ENCODE results near the gene ACTG2. TPM values are rescaled to one million over a fixed set of nuclear protein-coding genes. Genes with fewer than 3 reads are reported as not detected.
A peak's percentile ranks its signal among the peaks of the same experiment; 100 is the strongest.

ACTG2 gene
- total RNA-seq, 6 experiments from 2014 or later: 0.17 to 2.3 (median 2.1) TPM

DNA sequence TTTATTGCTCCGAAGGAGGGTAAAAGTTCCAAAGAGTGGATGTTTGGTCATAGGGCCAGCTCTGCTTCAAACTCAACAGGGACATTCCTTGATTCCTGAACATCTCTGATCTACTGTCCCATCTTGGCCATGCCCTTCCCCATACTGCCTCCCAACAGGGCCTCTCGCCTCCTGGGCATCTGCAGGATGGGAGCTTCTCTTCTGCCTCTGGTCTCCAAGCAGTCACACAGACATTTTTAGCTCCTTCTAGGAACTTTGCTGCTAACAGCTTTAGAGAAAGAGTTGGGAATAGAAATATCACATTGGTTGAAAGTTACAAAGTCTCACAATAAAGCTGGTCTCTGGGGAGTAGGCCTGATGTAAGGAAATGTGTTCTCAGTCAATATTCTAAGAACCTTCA is 24.5 kb downstream of the ACTG2 start:
- Mint-ChIP-seq H3K4me1 (ENCODE audit: low read depth) (no peaks in the 10 kb centered on the region), H3K27ac (no peak overlapping the region), H3K9me3 (no peaks in the 10 kb centered on the region), H3K27me3 (ENCODE audit: insufficient read depth) (peaks cover 49% of the 10 kb centered on the region), H3K36me3 (ENCODE audit: low read depth) (no peaks in the 10 kb centered on the region), H3K4me3 (no peak overlapping the region)
- TF ChIP-seq, protein P1, sequence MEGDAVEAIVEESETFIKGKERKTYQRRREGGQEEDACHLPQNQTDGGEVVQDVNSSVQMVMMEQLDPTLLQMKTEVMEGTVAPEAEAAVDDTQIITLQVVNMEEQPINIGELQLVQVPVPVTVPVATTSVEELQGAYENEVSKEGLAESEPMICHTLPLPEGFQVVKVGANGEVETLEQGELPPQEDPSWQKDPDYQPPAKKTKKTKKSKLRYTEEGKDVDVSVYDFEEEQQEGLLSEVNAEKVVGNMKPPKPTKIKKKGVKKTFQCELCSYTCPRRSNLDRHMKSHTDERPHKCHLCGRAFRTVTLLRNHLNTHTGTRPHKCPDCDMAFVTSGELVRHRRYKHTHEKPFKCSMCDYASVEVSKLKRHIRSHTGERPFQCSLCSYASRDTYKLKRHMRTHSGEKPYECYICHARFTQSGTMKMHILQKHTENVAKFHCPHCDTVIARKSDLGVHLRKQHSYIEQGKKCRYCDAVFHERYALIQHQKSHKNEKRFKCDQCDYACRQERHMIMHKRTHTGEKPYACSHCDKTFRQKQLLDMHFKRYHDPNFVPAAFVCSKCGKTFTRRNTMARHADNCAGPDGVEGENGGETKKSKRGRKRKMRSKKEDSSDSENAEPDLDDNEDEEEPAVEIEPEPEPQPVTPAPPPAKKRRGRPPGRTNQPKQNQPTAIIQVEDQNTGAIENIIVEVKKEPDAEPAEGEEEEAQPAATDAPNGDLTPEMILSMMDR (IDR thresholded peaks at IDR 0.05): no peak
- no peak for DNase-seq

DNA sequence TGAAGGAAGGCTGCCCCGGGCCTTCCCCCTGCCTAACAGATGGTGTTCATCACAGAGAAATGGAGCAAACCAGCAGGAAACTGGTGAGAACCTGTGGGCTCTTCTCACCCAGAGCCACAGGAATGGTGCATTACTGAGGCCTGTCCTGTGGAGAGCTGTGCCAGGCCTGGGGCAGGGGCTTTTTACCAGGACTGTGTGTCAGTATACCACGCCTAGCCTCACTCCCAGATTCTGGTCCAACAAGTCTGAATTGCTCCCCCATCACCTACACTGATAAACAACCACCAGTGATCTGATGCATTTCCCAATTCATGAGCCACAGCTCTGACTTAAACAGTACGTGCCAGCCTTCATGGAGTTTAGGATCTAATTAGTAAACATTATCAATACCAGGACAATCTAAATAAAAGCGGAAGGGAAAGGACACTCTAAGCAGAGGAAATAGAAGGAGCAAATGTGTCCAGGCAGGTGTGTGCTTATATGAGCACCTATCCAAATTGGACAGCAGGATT is 24.9 kb downstream of the ACTG2 start:
- H3K36me3 Mint-ChIP-seq (ENCODE audit: low read depth): no peaks in the 10 kb centered on the region
- H3K4me1 Mint-ChIP-seq (ENCODE audit: low read depth): no peaks in the 10 kb centered on the region
- H3K9me3 Mint-ChIP-seq: no peaks in the 10 kb centered on the region

DNA sequence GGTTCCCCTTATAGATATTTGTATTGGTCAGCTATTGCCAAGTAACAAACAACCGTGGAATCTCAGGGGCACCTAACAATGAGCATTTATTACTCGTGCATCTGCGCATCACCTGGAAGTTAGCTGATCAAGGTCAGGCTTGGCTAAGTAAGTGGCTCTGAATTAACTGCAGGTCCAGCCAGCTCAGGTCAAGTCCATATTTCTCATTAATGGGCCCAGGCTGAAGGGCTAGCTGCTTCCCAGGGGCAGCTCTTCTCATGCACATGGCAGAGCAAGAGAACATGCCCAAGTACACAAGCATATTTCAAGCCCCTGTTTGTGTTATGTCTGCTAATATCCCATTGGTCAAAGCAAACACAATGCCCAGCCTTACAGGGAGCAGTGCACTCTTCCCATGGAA is 26.0 kb downstream of the ACTG2 start:
- Mint-ChIP-seq H3K27me3 (ENCODE audit: insufficient read depth) (peaks cover 47% of the 10 kb centered on the region), H3K27ac (no peak overlapping the region), H3K4me1 (ENCODE audit: low read depth) (no peaks in the 10 kb centered on the region), H3K9me3 (no peaks in the 10 kb centered on the region), H3K4me3 (no peak overlapping the region), H3K36me3 (ENCODE audit: low read depth) (no peaks in the 10 kb centered on the region)
- TF ChIP-seq, protein P1 (IDR thresholded peaks at IDR 0.05): no peak
- DNase-seq: no peak

More for the DNA sequence above, 24.9 kb downstream of the ACTG2 start:
- TF ChIP-seq, protein P1 (IDR thresholded peaks at IDR 0.05): no peak
- Mint-ChIP-seq H3K27me3 (ENCODE audit: insufficient read depth) (peaks cover 49% of the 10 kb centered on the region), H3K4me3 (no peak overlapping the region), H3K27ac (no peak overlapping the region)
- DNase-seq: no peak

DNA sequence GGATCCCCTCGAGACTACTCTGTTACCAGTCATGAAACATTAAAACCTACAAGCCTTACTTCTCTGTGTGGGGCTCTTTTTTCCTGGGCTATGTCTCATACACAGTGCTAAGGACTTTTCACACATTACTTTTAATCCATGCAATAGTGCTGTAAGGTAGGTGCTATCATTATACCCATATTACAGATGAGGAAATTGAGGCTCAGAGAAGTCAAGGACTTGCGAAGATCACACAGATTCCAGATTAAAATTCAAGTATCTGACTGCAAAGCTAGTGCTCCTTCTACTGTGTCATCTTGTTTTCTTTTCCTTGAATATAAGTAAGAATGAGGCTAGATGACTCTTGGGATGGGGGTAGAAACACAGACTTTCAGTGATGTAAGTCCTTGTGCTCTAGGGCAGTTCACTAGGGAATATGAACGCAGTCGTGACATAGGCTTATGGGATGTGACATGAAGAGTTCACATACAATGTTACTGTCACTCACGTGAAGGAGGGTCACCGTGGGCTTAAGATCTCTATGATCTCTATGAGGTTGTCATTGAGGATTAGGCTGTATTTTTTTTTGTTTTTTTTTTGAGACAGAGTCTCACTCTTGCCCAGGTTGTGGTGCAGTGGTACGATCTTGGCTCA is 26.9 kb downstream of the ACTG2 start:
- Mint-ChIP-seq H3K36me3 (ENCODE audit: low read depth) (no peaks in the 10 kb centered on the region), H3K4me1 (ENCODE audit: low read depth) (no peaks in the 10 kb centered on the region), H3K4me3 (no peak overlapping the region), H3K9me3 (no peaks in the 10 kb centered on the region), H3K27me3 (ENCODE audit: insufficient read depth) (peaks cover 38% of the 10 kb centered on the region), H3K27ac (no peak overlapping the region)
- TF ChIP-seq, protein P1 (IDR thresholded peaks at IDR 0.05): no peak
- no peak for DNase-seq

DNA sequence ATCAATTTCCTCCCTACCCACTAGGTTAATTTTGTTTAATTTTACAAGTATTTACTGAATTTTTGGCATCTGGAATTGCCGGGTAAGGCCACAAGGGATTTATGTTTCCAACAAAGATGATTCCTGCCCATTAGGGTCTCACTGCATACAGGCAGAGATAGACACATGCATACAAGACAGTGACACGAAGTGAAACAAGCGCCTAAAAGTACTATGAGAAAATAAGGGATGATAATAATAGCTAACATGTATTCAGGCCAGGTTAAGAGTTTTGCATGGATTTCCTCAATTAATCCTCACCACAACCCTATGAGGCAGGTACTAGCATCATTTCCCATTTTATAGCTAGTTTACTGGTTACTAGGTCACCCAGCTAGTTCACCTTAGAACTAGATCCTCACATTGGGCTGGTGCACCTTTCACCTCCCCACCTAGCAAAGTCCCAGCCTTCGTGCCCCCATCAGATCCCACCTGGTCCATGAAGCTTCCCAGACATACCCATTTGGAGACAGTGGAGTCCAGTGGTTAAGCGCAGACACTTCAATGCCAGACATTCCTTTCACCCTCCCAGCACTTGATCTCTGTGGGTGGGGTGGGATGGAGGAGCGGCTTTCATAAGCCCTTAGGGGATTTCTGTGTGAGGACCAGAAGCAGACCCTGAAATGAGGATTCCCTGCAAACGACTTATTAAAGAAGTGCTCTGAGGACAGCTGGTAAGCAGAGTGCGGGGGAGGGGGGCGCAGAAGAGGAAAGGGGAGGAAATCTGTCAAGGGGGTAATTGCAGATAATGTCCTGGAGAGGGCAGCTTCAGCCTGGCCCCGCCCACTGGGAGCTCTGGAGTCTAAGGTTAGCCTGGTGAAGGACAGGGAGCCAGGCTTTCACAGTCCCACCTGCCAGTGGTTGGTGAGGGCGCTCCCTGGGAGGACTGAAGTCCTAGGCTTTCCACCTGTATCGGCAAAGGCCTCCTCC is 28.1 kb downstream of the ACTG2 start:
- H3K36me3 Mint-ChIP-seq (ENCODE audit: low read depth): no peaks in the 10 kb centered on the region
- no peaks in the 10 kb centered on the region for H3K9me3 Mint-ChIP-seq
- H3K4me1 Mint-ChIP-seq (ENCODE audit: low read depth): peaks cover under 1% of the 10 kb centered on the region; the same call in 1 of the 2 replicates
- DNase-seq: no peak
- H3K27me3 Mint-ChIP-seq (ENCODE audit: insufficient read depth): peaks cover 37% of the 10 kb centered on the region
- no peak overlapping the region for H3K27ac Mint-ChIP-seq
- no peak overlapping the region for H3K4me3 Mint-ChIP-seq
- TF ChIP-seq, protein P1 (IDR thresholded peaks at IDR 0.05): peak; percentile 41

All from HFFc6 (cell line).